ENCODE data around the gene CC2D1A.

- no peak for TF ChIP-seq CTCF (IDR thresholded peaks at IDR 0.05; ENCODE audit: low read depth, low read length, poor library complexity, severe bottlenecking)
- no peak for TF ChIP-seq EZH2phosphoT487 (IDR thresholded peaks at IDR 0.05; ENCODE audit: borderline replicate concordance, low read length)
Measured at GRCh38 chr19:13899912-13900584, 6.0 kb upstream of the CC2D1A start.

Data from DOHH2 (cell line).